K562 (cell line): ENCODE measurements around the gene KRTAP4-16. TPM values are rescaled to one million over a fixed set of nuclear protein-coding genes. Genes with fewer than 3 reads are reported as not detected.

ENCODE experiments used
- ATAC-seq: fragments of 200-7000 bp; cut with Tn5 transposase; 3 replicates; pipeline ENCODE4 v1.9.1; 2020; ENCODE audit warnings: moderate library complexity
- BruUV-seq: library from RNA; stranded (reverse); fragments of 400-500 nt; replicated peaks from 2 replicates; lab custom pipeline; 2021; lab: Mats Ljungman, UMichigan
- CTCF ChIA-PET: fragments of 300-600 bp; formaldehyde crosslinking; extraction: SDS; loops from one replicate; lab custom pipeline; 2021; ENCODE audit warnings: low intra/inter-chr PET ratio; lab: Yijun Ruan, JAX
- POLR2A ChIA-PET: fragments of 300-600, 350-650 bp; sonication (Branson Sonifier 250); formaldehyde crosslinking; extraction: SDS; loops from one replicate; lab custom pipeline; 2021; ENCODE audit warnings: antibody characterized with exemption, inconsistent platforms; lab: Yijun Ruan, JAX
- DNase-seq, 4 experiments: peaks; one replicate each; pipeline versions ENCODE4 v3.0.0 to v3.0.0-alpha.2; 2011 to 2018; ENCODE audit warnings: low spot score in 3 of 4, mixed read lengths in 3 of 4; ENCODE audit errors: extremely low read depth in 1 of 4
- FAIRE-seq: peaks from 2 replicates; lab custom pipeline; 2011; peaks lifted over from hg19 to GRCh38; lab: Jason Lieb, UNC
- H2AFZ ChIP-seq: 2 replicates; pipeline ENCODE4 v1.6.0; 2011; ENCODE audit warnings: low read depth, low read length, control low read depth, inconsistent platforms
- H3K27ac ChIP-seq: fragments of 200-600 bp; 3 replicates; pipeline ENCODE4 v1.8.0; 2011; ENCODE audit warnings: low read depth, mild to moderate bottlenecking, control low read depth, inconsistent platforms, low read length, moderate library complexity, mixed read lengths; ENCODE audit errors: extremely low read depth
- H3K27me3 ChIP-seq, 2 experiments: fragments of 300-600 bp in 1 of 2; 2 replicates in 1 of 2; 3 replicates in 1 of 2; pipeline versions ENCODE4 v1.6.0 to v1.8.0; 2011; ENCODE audit warnings: inconsistent platforms in 2 of 2, low read length in 2 of 2, mild to moderate bottlenecking in 1 of 2, mixed read lengths in 1 of 2, moderate library complexity in 1 of 2; ENCODE audit not compliant: control insufficient read depth in 2 of 2, insufficient read depth in 2 of 2
- H3K36me3 ChIP-seq: fragments of 300-600 bp; 3 replicates; pipeline ENCODE4 v1.8.0; 2011; ENCODE audit warnings: mild to moderate bottlenecking, low read length, inconsistent platforms; ENCODE audit not compliant: control insufficient read depth, insufficient read depth
- H3K4me1 ChIP-seq, 2 experiments: fragments of 200-600 bp in 1 of 2; replicated peaks in 1 of 2; 2 replicates in 1 of 2; 3 replicates in 1 of 2; pipeline versions ENCODE4 v1.5.1 to v1.8.0; 2011; ENCODE audit warnings: inconsistent platforms in 2 of 2, low read length in 2 of 2, mild to moderate bottlenecking in 1 of 2, mixed read lengths in 1 of 2, moderate library complexity in 1 of 2; ENCODE audit not compliant: control insufficient read depth in 2 of 2, insufficient read depth in 2 of 2
- H3K4me2 ChIP-seq: 2 replicates; pipeline ENCODE4 v1.6.1; 2011; ENCODE audit warnings: low read length, control low read depth, inconsistent platforms, mixed read lengths; ENCODE audit not compliant: insufficient read depth
- H3K4me3 ChIP-seq: fragments of 200-600 bp; sonication (generic), shearing (Covaris generic); 2 replicates; pipeline ENCODE4 v1.5.1; 2016; ENCODE audit warnings: control low read depth, inconsistent platforms
- H3K79me2 ChIP-seq: fragments of 200-600 bp; 3 replicates; pipeline ENCODE4 v1.8.0; 2011; ENCODE audit warnings: low read length, inconsistent platforms; ENCODE audit not compliant: control insufficient read depth, insufficient read depth
- H3K9ac ChIP-seq, 2 experiments: 2 replicates each; pipeline versions ENCODE4 v1.6.0 to v1.6.1; 2011; ENCODE audit warnings: low read depth in 2 of 2, low read length in 2 of 2, control low read depth in 1 of 2, inconsistent platforms in 1 of 2, mild to moderate bottlenecking in 1 of 2, mixed read lengths in 1 of 2; ENCODE audit not compliant: insufficient read depth in 1 of 2
- H3K9me1 ChIP-seq: one replicate; pipeline ENCODE4 v1.6.0; 2011; ENCODE audit warnings: inconsistent platforms, mild to moderate bottlenecking, low read length, moderate library complexity; ENCODE audit not compliant: control insufficient read depth, insufficient read depth
- H3K9me3 ChIP-seq: replicated peaks from 2 replicates; pipeline ENCODE4 v1.5.1; 2011; ENCODE audit warnings: low read depth, low read length, inconsistent platforms; ENCODE audit not compliant: control insufficient read depth, insufficient read depth
- H4K20me1 ChIP-seq: replicated peaks from 2 replicates; pipeline ENCODE4 v1.6.1; 2011; ENCODE audit warnings: low read length, inconsistent platforms, mixed read lengths; ENCODE audit not compliant: control insufficient read depth, insufficient read depth
- BRD9 ChIP-seq: fragments of 450-650 bp; IDR thresholded peaks from 2 replicates; pipeline ENCODE4 v1.6.1; 2018; ENCODE audit warnings: low read depth; ENCODE audit not compliant: partially characterized antibody
- EHMT2 ChIP-seq: fragments of 450-650 bp; IDR thresholded peaks from 2 replicates; pipeline ENCODE4 v1.6.1; 2018; ENCODE audit warnings: antibody characterized with exemption
- ETV6 ChIP-seq, 3 experiments: fragments of 150-350 bp in 1 of 3; sonication (generic) in 1 of 3; formaldehyde crosslinking in 1 of 3; IDR thresholded peaks; 2 replicates each; pipeline versions ENCODE4 v1.6.1 to v1.8.0; 2014 to 2022; ENCODE audit warnings: borderline replicate concordance in 2 of 3, low read depth in 2 of 3, antibody characterized with exemption in 1 of 3, low read length in 1 of 3, mild to moderate bottlenecking in 1 of 3, missing genetic modification reagents in 1 of 3
- GTF2A2 ChIP-seq: IDR thresholded peaks from 2 replicates; pipeline ENCODE4 v1.6.1; 2016; ENCODE audit warnings: mild to moderate bottlenecking, missing genetic modification characterization, missing compliant biosample characterization
- HNRNPUL1 ChIP-seq: fragments of 200-400 bp; formaldehyde crosslinking; IDR thresholded peaks from 2 replicates; pipeline ENCODE4 v1.6.1; 2017; ENCODE audit warnings: low read length
- MYC ChIP-seq, 2 experiments: fragments of 250-450 bp in 1 of 2; sonication (Bioruptor Pico) in 1 of 2; IDR thresholded peaks; 2 replicates each; pipeline versions ENCODE4 v1.5.1 to v1.6.1; 2012 to 2021; ENCODE audit warnings: low read depth in 2 of 2, borderline replicate concordance in 1 of 2, improper control_type of control experiment in 1 of 2, low read length in 1 of 2, mild to moderate bottlenecking in 1 of 2, moderate library complexity in 1 of 2
- NR1H2 ChIP-seq: sonication (generic); formaldehyde crosslinking; IDR thresholded peaks from 2 replicates; pipeline ENCODE4 v1.4.0; 2020; ENCODE audit warnings: mild to moderate bottlenecking, missing genetic modification reagents
- PRMT5 ChIP-seq: sonication (generic); formaldehyde crosslinking; IDR thresholded peaks from 2 replicates; pipeline ENCODE4 v1.5.0; 2020; ENCODE audit warnings: missing genetic modification reagents
- ZFP30 ChIP-seq: fragments of 250-450 bp; sonication (Bioruptor Pico); IDR thresholded peaks from 2 replicates; pipeline ENCODE4 v1.8.0; 2022; ENCODE audit warnings: moderate library complexity, mild to moderate bottlenecking, inconsistent platforms, borderline replicate concordance
- ZFX ChIP-seq: sonication (generic); formaldehyde crosslinking; IDR thresholded peaks from 2 replicates; pipeline ENCODE4 v1.8.0; 2022; ENCODE audit warnings: mild to moderate bottlenecking, missing genetic modification reagents, moderate library complexity
- ZNF224 ChIP-seq: sonication (generic); formaldehyde crosslinking; IDR thresholded peaks from 2 replicates; pipeline ENCODE4 v1.8.0; 2022; ENCODE audit warnings: mild to moderate bottlenecking, missing genetic modification reagents
- WGBS: fragments of 100-300 bp; shearing (Covaris generic); methylation state at CpG from one replicate; pipeline ENCODE4 v1.1.6; 2016; ENCODE audit warnings: low coverage, mixed read lengths; ENCODE audit not compliant: insufficient coverage; ENCODE audit errors: missing lambda C conversion rate; 5-methylcytosine and 5-hydroxymethylcytosine counted together
- in situ Hi-C: fragments of 300-500 bp; cut with MboI; formaldehyde crosslinking; loops from 4 replicates; pipeline ENCODE4 v1.15.0; 2018; ENCODE audit warnings: inconsistent platforms, mixed read lengths
- intact Hi-C: fragments of 100-400 bp; cut with micrococcal nuclease; formaldehyde crosslinking; loops from 2 replicates; pipeline ENCODE4 v1.14.2; 2022
- polyA plus RNA-seq, 8 experiments: library from polyadenylated mRNA; depleted of rRNA in 4 of 8; stranded (reverse) in 5 of 8; unstranded in 3 of 8; fragments of >200 nt; fragmentation: Nextera tagmentation in 2 of 8; fragmentation: Illumina TruSeq in 1 of 8; extraction: Ambion mirVana in 2 of 8; extraction: Trizol in 1 of 8; gene quantifications; 2 replicates each; pipeline versions ENCODE4 v1.2.1 to v1.2.3, GENCODE V29; 2011 to 2014; ENCODE audit warnings: inconsistent platforms in 1 of 8, missing spikeins in 1 of 8
- total RNA-seq, 7 experiments: library from RNA; depleted of rRNA in 6 of 7; stranded (reverse); fragments of >200 nt in 6 of 7; fragmentation: Illumina TruSeq in 2 of 7; extraction: Trizol in 2 of 7; gene quantifications; 2 replicates each; pipeline versions ENCODE4 v1.2.1 to v1.2.3, GENCODE V29; 2011 to 2021; ENCODE audit warnings: low replicate concordance in 1 of 7
- TF ChIP-seq, protein P1 (sequence below): sonication (generic); formaldehyde crosslinking; IDR thresholded peaks from 2 replicates; pipeline ENCODE4 v1.4.0; 2020; ENCODE audit warnings: mild to moderate bottlenecking, missing genetic modification reagents
- TF ChIP-seq, protein P2 (sequence below), 2 experiments: IDR thresholded peaks; 2 replicates each; pipeline ENCODE4 v1.6.1; 2011; ENCODE audit warnings: borderline replicate concordance in 1 of 2, control low read depth in 1 of 2, low read depth in 1 of 2, low read length in 1 of 2, mild to moderate bottlenecking in 1 of 2, mixed read lengths in 1 of 2, moderate library complexity in 1 of 2; ENCODE audit not compliant: insufficient read depth in 1 of 2, insufficient read length in 1 of 2, poor library complexity in 1 of 2, severe bottlenecking in 1 of 2; ENCODE audit errors: extremely low read depth in 1 of 2
- TF ChIP-seq, protein P3 (sequence below): fragments of 450-650 bp; formaldehyde crosslinking; IDR thresholded peaks from 2 replicates; pipeline ENCODE4 v1.4.0; 2020; ENCODE audit warnings: mild to moderate bottlenecking
- TF ChIP-seq, protein P4 (sequence below): IDR thresholded peaks from 2 replicates; pipeline ENCODE4 v1.6.1; 2011; ENCODE audit warnings: borderline replicate concordance, low read depth, mild to moderate bottlenecking, moderate library complexity, low read length; ENCODE audit not compliant: insufficient read depth, poor library complexity, severe bottlenecking

The KRTAP4-16 gene
- total and polyA plus RNA-seq, 9 of the 15 experiments (the other 6 are each of a cell fraction or from before 2014, with no cell fraction given) = not detected

DNA sequence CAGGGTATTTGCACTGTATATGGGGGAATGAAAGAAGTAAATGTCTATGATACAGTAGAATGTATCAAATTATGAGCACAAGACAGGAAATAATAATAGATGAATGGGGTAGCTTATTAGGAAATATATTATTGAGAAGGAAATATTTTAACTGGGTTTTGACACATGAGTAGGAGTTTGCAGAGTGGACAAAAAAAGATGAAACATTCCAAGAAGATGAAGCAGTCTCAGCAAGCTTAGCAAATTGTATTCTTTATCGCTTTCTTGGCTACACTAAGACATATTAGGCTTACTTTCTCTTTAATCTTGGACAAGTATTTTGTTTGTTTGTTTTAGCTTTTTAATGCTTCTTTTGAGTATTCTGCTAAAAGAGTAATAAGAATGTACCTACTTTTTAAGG lies 1.9 kb upstream of the KRTAP4-16 start:
- BruUV-seq = no TSS peak
- DNase-seq (no peak), FAIRE-seq (no peak), ATAC-seq (no peak)
- Histone ChIP-seq H3K27me3 (no peaks in the 10 kb centered on the region), H3K9me1 (no peaks in the 10 kb centered on the region), H3K27ac (no peak overlapping the region), H3K4me1 (no peaks in the 10 kb centered on the region), H2AFZ (no peak overlapping the region), H3K4me3 (no peak overlapping the region), H3K9ac (no peak overlapping the region), H3K36me3 (no peaks in the 10 kb centered on the region), H3K9me3 (no peaks in the 10 kb centered on the region), H3K4me2 (no peak overlapping the region), H3K79me2 (no peaks in the 10 kb centered on the region), H4K20me1 (no peaks in the 10 kb centered on the region)
- 0% methylated on average over 1 of the region's 1 CpG for WGBS
- ChIA-PET CTCF (no interaction called here), POLR2A (no interaction called here)
- in situ Hi-C loops = no loop called here
- intact Hi-C loops = no loop called here
- no peak for TF ChIP-seq PRMT5 (CRISPR knock-in tag)
- TF ChIP-seq MYC (IDR thresholded peaks at IDR 0.05; ENCODE audit: low read depth, low read length) = no peak
- no peak for TF ChIP-seq MYC (CRISPR knock-in tag; IDR thresholded peaks at IDR 0.05; ENCODE audit: borderline replicate concordance, low read depth)
- no peak for TF ChIP-seq BRD9
- TF ChIP-seq NR1H2 = no peak
- TF ChIP-seq ZFP30 (CRISPR knock-in tag) = no peak
- TF ChIP-seq, protein P1, sequence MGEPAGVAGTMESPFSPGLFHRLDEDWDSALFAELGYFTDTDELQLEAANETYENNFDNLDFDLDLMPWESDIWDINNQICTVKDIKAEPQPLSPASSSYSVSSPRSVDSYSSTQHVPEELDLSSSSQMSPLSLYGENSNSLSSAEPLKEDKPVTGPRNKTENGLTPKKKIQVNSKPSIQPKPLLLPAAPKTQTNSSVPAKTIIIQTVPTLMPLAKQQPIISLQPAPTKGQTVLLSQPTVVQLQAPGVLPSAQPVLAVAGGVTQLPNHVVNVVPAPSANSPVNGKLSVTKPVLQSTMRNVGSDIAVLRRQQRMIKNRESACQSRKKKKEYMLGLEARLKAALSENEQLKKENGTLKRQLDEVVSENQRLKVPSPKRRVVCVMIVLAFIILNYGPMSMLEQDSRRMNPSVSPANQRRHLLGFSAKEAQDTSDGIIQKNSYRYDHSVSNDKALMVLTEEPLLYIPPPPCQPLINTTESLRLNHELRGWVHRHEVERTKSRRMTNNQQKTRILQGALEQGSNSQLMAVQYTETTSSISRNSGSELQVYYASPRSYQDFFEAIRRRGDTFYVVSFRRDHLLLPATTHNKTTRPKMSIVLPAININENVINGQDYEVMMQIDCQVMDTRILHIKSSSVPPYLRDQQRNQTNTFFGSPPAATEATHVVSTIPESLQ (CRISPR knock-in tag) = no peak
- TF ChIP-seq, protein P2, sequence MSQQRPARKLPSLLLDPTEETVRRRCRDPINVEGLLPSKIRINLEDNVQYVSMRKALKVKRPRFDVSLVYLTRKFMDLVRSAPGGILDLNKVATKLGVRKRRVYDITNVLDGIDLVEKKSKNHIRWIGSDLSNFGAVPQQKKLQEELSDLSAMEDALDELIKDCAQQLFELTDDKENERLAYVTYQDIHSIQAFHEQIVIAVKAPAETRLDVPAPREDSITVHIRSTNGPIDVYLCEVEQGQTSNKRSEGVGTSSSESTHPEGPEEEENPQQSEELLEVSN (IDR thresholded peaks at IDR 0.05; ENCODE audit: borderline replicate concordance in 1 of 2, extremely low read depth in 1 of 2, insufficient read depth in 1 of 2, insufficient read length in 1 of 2, low read depth in 1 of 2, low read length in 1 of 2, poor library complexity in 1 of 2, severe bottlenecking in 1 of 2) = no peak
- TF ChIP-seq EHMT2 = no peak
- TF ChIP-seq ETV6 (IDR thresholded peaks at IDR 0.05; ENCODE audit: borderline replicate concordance in 1 of 2, low read depth in 2 of 2, low read length in 1 of 2) = no peak
- TF ChIP-seq ETV6 (CRISPR knock-in tag; IDR thresholded peaks at IDR 0.05; ENCODE audit: borderline replicate concordance) = no peak
- TF ChIP-seq ZNF224 = no peak
- no peak for TF ChIP-seq HNRNPUL1
- TF ChIP-seq ZFX (CRISPR knock-in tag) = no peak
- TF ChIP-seq, protein P3, sequence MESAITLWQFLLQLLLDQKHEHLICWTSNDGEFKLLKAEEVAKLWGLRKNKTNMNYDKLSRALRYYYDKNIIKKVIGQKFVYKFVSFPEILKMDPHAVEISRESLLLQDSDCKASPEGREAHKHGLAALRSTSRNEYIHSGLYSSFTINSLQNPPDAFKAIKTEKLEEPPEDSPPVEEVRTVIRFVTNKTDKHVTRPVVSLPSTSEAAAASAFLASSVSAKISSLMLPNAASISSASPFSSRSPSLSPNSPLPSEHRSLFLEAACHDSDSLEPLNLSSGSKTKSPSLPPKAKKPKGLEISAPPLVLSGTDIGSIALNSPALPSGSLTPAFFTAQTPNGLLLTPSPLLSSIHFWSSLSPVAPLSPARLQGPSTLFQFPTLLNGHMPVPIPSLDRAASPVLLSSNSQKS (CRISPR knock-in tag) = no peak
- TF ChIP-seq, protein P4, sequence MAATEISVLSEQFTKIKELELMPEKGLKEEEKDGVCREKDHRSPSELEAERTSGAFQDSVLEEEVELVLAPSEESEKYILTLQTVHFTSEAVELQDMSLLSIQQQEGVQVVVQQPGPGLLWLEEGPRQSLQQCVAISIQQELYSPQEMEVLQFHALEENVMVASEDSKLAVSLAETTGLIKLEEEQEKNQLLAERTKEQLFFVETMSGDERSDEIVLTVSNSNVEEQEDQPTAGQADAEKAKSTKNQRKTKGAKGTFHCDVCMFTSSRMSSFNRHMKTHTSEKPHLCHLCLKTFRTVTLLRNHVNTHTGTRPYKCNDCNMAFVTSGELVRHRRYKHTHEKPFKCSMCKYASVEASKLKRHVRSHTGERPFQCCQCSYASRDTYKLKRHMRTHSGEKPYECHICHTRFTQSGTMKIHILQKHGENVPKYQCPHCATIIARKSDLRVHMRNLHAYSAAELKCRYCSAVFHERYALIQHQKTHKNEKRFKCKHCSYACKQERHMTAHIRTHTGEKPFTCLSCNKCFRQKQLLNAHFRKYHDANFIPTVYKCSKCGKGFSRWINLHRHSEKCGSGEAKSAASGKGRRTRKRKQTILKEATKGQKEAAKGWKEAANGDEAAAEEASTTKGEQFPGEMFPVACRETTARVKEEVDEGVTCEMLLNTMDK = no peak
- no peak for TF ChIP-seq GTF2A2 (tag)
